Heart left ventricle (tissue), 16 donors: ENCODE data around the gene NME3. TPM values are rescaled to one million over a fixed set of nuclear protein-coding genes. Genes with fewer than 3 reads are reported as not detected.

Experiments
- ATAC-seq, 4 donors: fragments of 200-7000 bp; cut with Tn5 transposase; one replicate each; pipeline ENCODE4 v1.9.1; 2020 to 2022; ENCODE audit warnings: moderate library complexity in 4 of 4, mild to moderate bottlenecking in 3 of 4, moderate number of reproducible peaks in 1 of 4
- DNase-seq, 5 donors: peaks; one replicate each; pipeline ENCODE4 v3.0.0-alpha.2; 2020
- H3K27ac ChIP-seq, 12 donors: fragments of 200-600 bp; sonication (generic) in 4 of 12; one replicate each; pipeline versions ENCODE4 v1.5.0 to v1.8.0; 2016 to 2022; ENCODE audit warnings: mild to moderate bottlenecking in 2 of 12
- H3K27me3 ChIP-seq, 9 donors: fragments of 200-600 bp; sonication (generic) in 2 of 9; one replicate each; pipeline versions ENCODE4 v1.5.1 to v1.8.0; 2016 to 2022; ENCODE audit warnings: mild to moderate bottlenecking in 3 of 9
- H3K36me3 ChIP-seq, 9 donors: fragments of 200-600 bp; sonication (generic) in 2 of 9; one replicate each; pipeline versions ENCODE4 v1.5.0 to v1.8.0; 2018 to 2022; ENCODE audit warnings: mild to moderate bottlenecking in 2 of 9
- H3K4me1 ChIP-seq, 12 donors: fragments of 200-600 bp; sonication (generic) in 4 of 12; one replicate each; pipeline versions ENCODE4 v1.5.0 to v1.8.0; 2016 to 2022; ENCODE audit warnings: mild to moderate bottlenecking in 3 of 12
- H3K4me3 ChIP-seq, 12 donors: fragments of 200-600 bp; sonication (generic) in 4 of 12; one replicate each; pipeline versions ENCODE4 v1.5.0 to v1.8.0; 2017 to 2022; ENCODE audit warnings: mild to moderate bottlenecking in 9 of 12, moderate library complexity in 4 of 12
- H3K9me3 ChIP-seq, 12 donors: fragments of 200-600 bp; sonication (generic) in 4 of 12; one replicate each; pipeline versions ENCODE4 v1.5.0 to v1.8.0; 2016 to 2022; ENCODE audit warnings: mild to moderate bottlenecking in 1 of 12
- POLR2A ChIP-seq, 2 donors: fragments of 450-650 bp; IDR thresholded peaks; one replicate each; pipeline ENCODE4 v1.6.1; 2017; ENCODE audit warnings: antibody characterized with exemption in 2 of 2, mild to moderate bottlenecking in 2 of 2, moderate library complexity in 2 of 2
- WGBS, 4 donors: extraction: QIAGEN DNeasy Blood & Tissue Kit in 2 of 4; methylation state at CpG; one replicate each; pipeline versions ENCODE4 v1.1.5 to v1.1.7; 2013 to 2018; 5-methylcytosine and 5-hydroxymethylcytosine counted together
- intact Hi-C, 10 donors: fragments of 100-400 bp; cut with DNase I; formaldehyde crosslinking; loops; one replicate each; pipeline versions ENCODE4 v1.11.1 to v1.14.2; 2022
- polyA plus RNA-seq, 2 donors: library from polyadenylated mRNA; stranded (reverse); fragments of 200-250 nt; gene quantifications; one replicate each; pipeline ENCODE4 v1.2.3, GENCODE V29; 2013
- total RNA-seq, 9 donors: library from RNA; depleted of rRNA in 2 of 9; stranded (reverse); fragments of >200 nt in 2 of 9; fragmentation: NEBNext Ultra II Directional in 3 of 9; extraction: Animal tissue kit (Norgen Biotek cat#: 25700) in 3 of 9; gene quantifications; one replicate each; pipeline versions ENCODE4 v1.1.0 to v1.2.4, GENCODE V29; 2016 to 2023
- TF ChIP-seq, protein P1 (sequence below), 12 donors: fragments of 200-600 bp; sonication (generic) in 4 of 12; IDR thresholded peaks; one replicate each; pipeline versions ENCODE4 v1.5.0 to v1.8.0; 2018 to 2022; ENCODE audit warnings: antibody characterized with exemption in 12 of 12, mild to moderate bottlenecking in 5 of 12
- donor health status: ischemic (EF 13 %, LVEDD 7.1; RV severe dilation, severe dysfunction).
- donor health status: healthy with polysubstance abuse.
- donor health status: DM: no; HTN: yes; CAD: no.
- donor health status: DM: no; HTN: no; CAD: no.
- donor health status: ischemic (EF 25% LVEDD 6.9; RV normal size, moderate dysfunction).
- donor health status: ischemic (EF 25% LVEDD 5.7; RV mildly dilated, moderate dysfunction).
- donor health status: healthy.
- donor health status: DM: yes; HTN: yes; CAD: no.
- donor health status: ischemic (EF 35%, LVEDD 5.7; RV mildly dilated, moderate dysfunction).
- donor health status: nonischemic (EF 11% LVEDD 7.7; RV severe dilation, severe dysfunction).
- donor health status: DM: yes; HTN: yes; CAD: no.
- donor health status: PGD.
- donor health status: ischemic (EF 29% LVEDD 5.4; RV normal size, mild dysfunction).
- donor health status: nonischemic (EF 23%, LVEDD 6.1; RV moderate dilation, normal function).

NME3 gene
- total and polyA plus RNA-seq, 11 donors: 24.4 to 86.4 (median 31.3) TPM

DNA sequence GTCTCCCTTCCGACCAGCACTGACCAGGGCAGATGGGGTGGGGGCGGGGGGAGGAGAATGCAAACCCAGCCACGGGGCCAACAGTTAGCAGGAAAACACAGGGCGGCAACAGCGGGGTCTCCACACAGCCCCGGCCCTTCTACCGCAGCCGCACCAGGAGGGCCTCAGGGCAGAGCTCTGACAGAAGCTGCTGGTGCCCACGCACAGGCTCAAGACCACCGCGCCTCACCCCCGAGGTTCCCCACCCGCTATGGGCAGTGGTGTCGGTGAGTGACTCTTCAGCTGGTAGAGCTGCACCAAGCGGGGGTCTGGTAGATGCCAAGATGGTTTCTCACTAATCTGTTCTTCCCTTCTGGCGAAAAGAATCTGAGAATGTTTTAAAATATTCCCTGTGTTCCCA, 39.2 kb upstream of the NME3 start:
- WGBS, 4 donors: 86 to 96% (median 95%) methylated on average over 9 to 16 of the region's 16 CpGs
- ATAC-seq (no peak), DNase-seq (no peak)
- H3K36me3 ChIP-seq: peaks cover 0 to 76% (median 52%) of the 10 kb centered on the region in 9 donors
- TF ChIP-seq POLR2A (IDR thresholded peaks at IDR 0.05): no peak
- TF ChIP-seq, protein P1, sequence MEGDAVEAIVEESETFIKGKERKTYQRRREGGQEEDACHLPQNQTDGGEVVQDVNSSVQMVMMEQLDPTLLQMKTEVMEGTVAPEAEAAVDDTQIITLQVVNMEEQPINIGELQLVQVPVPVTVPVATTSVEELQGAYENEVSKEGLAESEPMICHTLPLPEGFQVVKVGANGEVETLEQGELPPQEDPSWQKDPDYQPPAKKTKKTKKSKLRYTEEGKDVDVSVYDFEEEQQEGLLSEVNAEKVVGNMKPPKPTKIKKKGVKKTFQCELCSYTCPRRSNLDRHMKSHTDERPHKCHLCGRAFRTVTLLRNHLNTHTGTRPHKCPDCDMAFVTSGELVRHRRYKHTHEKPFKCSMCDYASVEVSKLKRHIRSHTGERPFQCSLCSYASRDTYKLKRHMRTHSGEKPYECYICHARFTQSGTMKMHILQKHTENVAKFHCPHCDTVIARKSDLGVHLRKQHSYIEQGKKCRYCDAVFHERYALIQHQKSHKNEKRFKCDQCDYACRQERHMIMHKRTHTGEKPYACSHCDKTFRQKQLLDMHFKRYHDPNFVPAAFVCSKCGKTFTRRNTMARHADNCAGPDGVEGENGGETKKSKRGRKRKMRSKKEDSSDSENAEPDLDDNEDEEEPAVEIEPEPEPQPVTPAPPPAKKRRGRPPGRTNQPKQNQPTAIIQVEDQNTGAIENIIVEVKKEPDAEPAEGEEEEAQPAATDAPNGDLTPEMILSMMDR (IDR thresholded peaks at IDR 0.05): no peak
- no peaks in the 10 kb centered on the region for H3K27me3 ChIP-seq
- intact Hi-C loops: no loop called here
- H3K4me3 ChIP-seq: no peak overlapping the region
- peaks cover 0 to 6% (median 0%) of the 10 kb centered on the region in 12 donors for H3K4me1 ChIP-seq
- no peak overlapping the region for H3K27ac ChIP-seq
- H3K9me3 ChIP-seq: peaks cover 0 to 6% (median 0%) of the 10 kb centered on the region in 12 donors

DNA sequence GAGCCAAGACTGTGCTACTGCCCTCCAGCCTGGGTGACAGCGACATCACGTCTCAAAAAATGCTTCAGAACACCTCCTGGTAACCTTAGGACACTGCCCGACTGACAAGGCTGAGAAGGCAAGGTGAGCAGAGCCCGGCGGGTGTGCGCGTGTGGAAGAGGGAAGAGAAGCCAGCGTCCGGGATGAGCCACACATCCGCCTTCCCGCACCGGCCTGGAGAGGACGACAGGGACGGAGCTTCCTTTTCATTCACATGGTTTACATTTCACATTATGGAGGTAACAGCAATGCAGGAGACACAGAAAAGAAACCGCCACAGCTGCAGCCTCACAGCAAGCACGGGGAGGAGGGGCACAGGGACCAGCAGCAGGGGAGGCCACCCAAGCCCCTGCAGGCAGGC, 38.8 kb upstream of the NME3 start:
- 93 to 96% (median 95%) methylated on average over 16 of the region's 16 CpGs for WGBS, 4 donors
- peaks cover 0 to 6% (median 0%) of the 10 kb centered on the region in 12 donors for H3K4me1 ChIP-seq
- H3K27me3 ChIP-seq: no peaks in the 10 kb centered on the region
- DNase-seq (no peak), ATAC-seq (no peak)
- H3K4me3 ChIP-seq: no peak overlapping the region
- no peak overlapping the region for H3K27ac ChIP-seq
- no peak for TF ChIP-seq POLR2A (IDR thresholded peaks at IDR 0.05)
- TF ChIP-seq, protein P1 (IDR thresholded peaks at IDR 0.05): no peak
- peaks cover 0 to 76% (median 48%) of the 10 kb centered on the region in 9 donors for H3K36me3 ChIP-seq
- intact Hi-C loops: no loop called here
- H3K9me3 ChIP-seq: peaks cover 0 to 6% (median 0%) of the 10 kb centered on the region in 12 donors

DNA sequence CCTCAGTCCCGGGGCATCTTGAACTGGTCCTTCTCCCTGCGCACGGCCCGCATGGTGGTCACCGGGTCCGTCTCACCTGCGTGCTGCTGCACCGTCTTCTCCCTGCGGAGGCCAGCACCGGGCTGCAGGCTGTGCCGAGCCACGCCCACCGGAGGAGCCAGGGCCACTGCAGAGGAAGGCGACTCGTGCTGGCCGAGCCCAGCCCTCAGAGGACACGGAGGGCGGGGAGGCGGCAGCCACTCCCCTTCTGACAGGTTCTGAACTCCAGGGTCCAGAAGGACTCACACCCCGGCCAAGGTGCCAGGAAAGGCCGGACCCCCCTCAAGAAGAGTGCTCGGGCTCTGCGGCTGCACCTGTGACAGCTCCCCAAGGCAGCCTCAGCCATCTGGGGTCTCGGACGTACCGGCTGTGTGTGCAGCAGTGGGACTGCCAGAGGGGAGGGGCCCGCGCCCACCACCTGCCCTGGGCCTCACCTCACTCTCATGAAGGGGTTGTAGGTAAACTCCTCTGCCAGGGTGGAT, 38.0 kb upstream of the NME3 start:
- H3K4me3 ChIP-seq: no peak overlapping the region
- DNase-seq (no peak), ATAC-seq (peak in 2 of 4 donors; percentile 7 to 14)
- intact Hi-C loops: no loop called here
- peaks cover 0 to 6% (median 0%) of the 10 kb centered on the region in 12 donors for H3K9me3 ChIP-seq
- peaks cover 0 to 6% (median 0%) of the 10 kb centered on the region in 12 donors for H3K4me1 ChIP-seq
- H3K27ac ChIP-seq: no peak overlapping the region
- no peaks in the 10 kb centered on the region for H3K27me3 ChIP-seq
- TF ChIP-seq, protein P1 (IDR thresholded peaks at IDR 0.05): no peak
- TF ChIP-seq POLR2A (IDR thresholded peaks at IDR 0.05): no peak
- WGBS, 4 donors: 67 to 84% (median 76%) methylated on average over 9 to 28 of the region's 28 CpGs
- H3K36me3 ChIP-seq: peaks cover 0 to 72% (median 43%) of the 10 kb centered on the region in 9 donors

DNA sequence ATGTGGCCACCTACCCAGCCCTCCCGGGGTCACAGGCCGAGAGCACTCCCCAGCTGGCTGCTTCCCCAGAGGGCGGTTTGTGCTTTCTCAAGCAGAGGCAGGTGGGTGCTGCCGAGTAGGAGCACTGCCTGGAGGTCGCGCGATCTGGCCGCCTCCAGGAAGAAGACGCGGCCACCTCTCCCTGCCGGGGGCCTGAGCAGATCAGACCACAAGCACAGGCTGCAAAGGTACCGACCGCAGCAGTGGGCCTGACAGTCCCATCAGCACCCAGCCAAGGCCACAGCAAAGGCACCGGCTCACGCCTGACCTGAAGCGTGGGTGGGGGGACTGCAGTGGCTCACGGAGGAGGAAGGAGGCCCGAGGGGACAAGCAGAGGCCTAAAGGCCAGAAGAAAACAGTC, 37.3 kb upstream of the NME3 start:
- 80 to 93% (median 85%) methylated on average over 9 to 18 of the region's 18 CpGs for WGBS, 4 donors
- ATAC-seq: no peak
- Histone ChIP-seq H3K4me1 (peaks cover 0 to 6% (median 0%) of the 10 kb centered on the region in 12 donors), H3K4me3 (no peak overlapping the region), H3K27me3 (no peaks in the 10 kb centered on the region), H3K36me3 (peaks cover 0 to 65% (median 36%) of the 10 kb centered on the region in 9 donors), H3K27ac (no peak overlapping the region), H3K9me3 (peaks cover 0 to 6% (median 0%) of the 10 kb centered on the region in 12 donors)
- DNase-seq: no peak
- intact Hi-C loops: no loop called here
- TF ChIP-seq, protein P1 (IDR thresholded peaks at IDR 0.05): no peak
- no peak for TF ChIP-seq POLR2A (IDR thresholded peaks at IDR 0.05)
